Lung (tissue), 12 donors: ENCODE results near the gene NPBWR2. TPM values are rescaled to one million over a fixed set of nuclear protein-coding genes. Genes with fewer than 3 reads are reported as not detected.

Experiments
- ATAC-seq: fragments of 200-7000 bp; cut with Tn5 transposase; one replicate; pipeline ENCODE4 v1.9.1; 2020; ENCODE audit warnings: moderate number of reproducible peaks; ENCODE audit not compliant: insufficient read depth, low FRiP score
- DNase-seq, 3 donors: peaks; one replicate each; pipeline ENCODE4 v3.0.0-alpha.2; 2013 to 2017
- H3K27ac ChIP-seq, 2 donors: one replicate each; pipeline ENCODE4 v1.5.1; 2013; ENCODE audit warnings: mild to moderate bottlenecking in 2 of 2, moderate library complexity in 2 of 2, control low read depth in 1 of 2, inconsistent platforms in 1 of 2, low read depth in 1 of 2, low read length in 1 of 2
- H3K27me3 ChIP-seq, 3 donors: one replicate each; pipeline ENCODE4 v1.5.1; 2013; ENCODE audit warnings: low read length in 2 of 3; ENCODE audit not compliant: control insufficient read depth in 3 of 3, insufficient read depth in 3 of 3
- H3K36me3 ChIP-seq, 4 donors: one replicate each; pipeline ENCODE4 v1.5.1; 2013; ENCODE audit warnings: low read length in 4 of 4, mild to moderate bottlenecking in 1 of 4, moderate library complexity in 1 of 4; ENCODE audit not compliant: control insufficient read depth in 4 of 4, insufficient read depth in 4 of 4
- H3K4me1 ChIP-seq, 5 donors: one replicate each; pipeline ENCODE4 v1.5.1; 2013; ENCODE audit warnings: low read length in 5 of 5, mild to moderate bottlenecking in 2 of 5, moderate library complexity in 1 of 5; ENCODE audit not compliant: control insufficient read depth in 5 of 5, insufficient read depth in 5 of 5
- H3K4me3 ChIP-seq: one replicate; pipeline ENCODE4 v1.5.1; 2013; ENCODE audit warnings: mild to moderate bottlenecking, control low read depth, moderate library complexity
- H3K9ac ChIP-seq, 2 donors: one replicate each; pipeline ENCODE4 v1.5.1; 2013; ENCODE audit warnings: low read length in 2 of 2, control low read depth in 1 of 2; ENCODE audit not compliant: insufficient read depth in 1 of 2
- H3K9me3 ChIP-seq, 4 donors: one replicate each; pipeline ENCODE4 v1.5.1; 2013; ENCODE audit warnings: low read length in 3 of 4, mild to moderate bottlenecking in 1 of 4, moderate library complexity in 1 of 4; ENCODE audit not compliant: control insufficient read depth in 4 of 4, insufficient read depth in 3 of 4
- CTCF ChIP-seq: IDR thresholded peaks from 2 replicates; pipeline ENCODE4 v1.5.1; 2012; ENCODE audit warnings: mild to moderate bottlenecking; ENCODE audit errors: control extremely low read depth, extremely low read depth
- WGBS, 2 donors: extraction: QIAGEN DNeasy Blood & Tissue Kit; methylation state at CpG; one replicate each; pipeline ENCODE4 v1.1.7; 2013; 5-methylcytosine and 5-hydroxymethylcytosine counted together
- polyA plus RNA-seq, 2 donors: library from polyadenylated mRNA; stranded (reverse); fragments of 200-250 nt; gene quantifications; one replicate each; pipeline ENCODE4 v1.2.1, GENCODE V29; 2013
- total RNA-seq, 2 donors: library from RNA; depleted of rRNA in 1 of 2; stranded (reverse); fragments of >200 nt in 1 of 2; gene quantifications; one replicate each; pipeline ENCODE4 v1.2.1, GENCODE V29; 2014 to 2021
- donor health status: control.
- donor health status: control.
- donor health status: Bipolar disorder and iron deficiency.
- donor health status: healthy.
- donor health status: DM: yes; HTN: yes; CAD: no.

The NPBWR2 gene
- total and polyA plus RNA-seq, 4 donors, result not detected

- no peak for TF ChIP-seq CTCF
- DNase-seq (no peak), ATAC-seq (no peak)
- WGBS, 2 donors, result 77 to 88% methylated on average over 8 to 9 of the region's 9 CpGs
- no peaks in the 10 kb centered on the region for H3K27me3 ChIP-seq
- H3K9ac ChIP-seq, result no peak overlapping the region
- H3K9me3 ChIP-seq, result peaks cover 0 to 1% (median 0%) of the 10 kb centered on the region in 4 donors
- no peak overlapping the region for H3K27ac ChIP-seq
- H3K4me1 ChIP-seq, result no peaks in the 10 kb centered on the region
- H3K36me3 ChIP-seq, result no peaks in the 10 kb centered on the region
- H3K4me3 ChIP-seq, result no peak overlapping the region
Observed at GRCh38 chr20:64152906-64153305, 45.5 kb upstream of the NPBWR2 start.

DNA sequence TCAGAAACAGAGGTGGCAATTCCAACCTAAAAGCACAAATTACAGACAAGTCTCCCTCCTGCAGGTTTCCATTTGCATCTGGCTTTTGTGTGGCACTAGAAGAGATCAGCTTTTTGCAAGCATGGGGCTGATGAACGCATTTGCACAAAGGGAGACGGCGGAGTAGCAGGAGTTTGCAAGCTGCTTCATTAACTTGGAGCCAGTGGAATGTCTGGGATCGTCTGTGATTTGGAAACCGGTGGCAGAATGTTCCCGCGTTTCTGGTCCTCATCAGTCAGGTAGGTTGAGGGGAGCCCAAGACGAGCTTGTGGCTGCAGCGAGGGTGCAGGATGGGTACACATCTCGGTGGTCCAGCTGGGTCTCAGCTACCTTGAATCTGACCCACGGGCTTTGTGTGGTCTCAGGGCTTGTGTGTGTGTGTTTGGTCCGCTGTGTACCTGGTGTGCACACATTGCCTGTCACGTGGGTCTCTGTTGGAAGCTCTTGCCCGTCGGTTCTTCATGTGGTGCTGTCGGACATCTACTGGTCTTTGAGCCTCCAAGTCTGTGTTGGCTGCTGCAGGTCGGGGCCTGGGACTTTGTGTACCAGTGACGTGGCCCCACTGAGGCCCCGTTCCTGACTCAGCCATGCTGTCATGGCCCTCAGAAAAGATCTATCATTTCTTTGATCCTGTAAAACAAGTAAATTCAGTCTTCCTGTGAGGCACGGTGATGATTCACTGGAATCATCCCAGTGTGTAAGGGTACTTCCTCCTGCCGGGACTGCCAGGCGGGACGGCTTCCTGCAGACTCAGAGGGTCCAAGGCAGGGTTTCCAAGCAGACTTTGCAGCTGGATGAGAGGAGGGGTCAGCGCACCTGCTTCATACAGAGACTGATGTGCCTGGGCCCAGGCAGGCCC, 44.5 kb upstream of the NPBWR2 start:
- H3K36me3 ChIP-seq, result no peaks in the 10 kb centered on the region
- H3K9me3 ChIP-seq, result peaks cover 0 to 1% (median 0%) of the 10 kb centered on the region in 4 donors
- DNase-seq, result no peak
- H3K4me3 ChIP-seq, result no peak overlapping the region
- H3K9ac ChIP-seq, result no peak overlapping the region
- H3K4me1 ChIP-seq, result no peaks in the 10 kb centered on the region
- H3K27me3 ChIP-seq, result no peaks in the 10 kb centered on the region
- WGBS, 2 donors, result 67 to 77% methylated on average over 24 of the region's 24 CpGs
- no peak for ATAC-seq
- H3K27ac ChIP-seq, result no peak overlapping the region
- no peak for TF ChIP-seq CTCF

DNA sequence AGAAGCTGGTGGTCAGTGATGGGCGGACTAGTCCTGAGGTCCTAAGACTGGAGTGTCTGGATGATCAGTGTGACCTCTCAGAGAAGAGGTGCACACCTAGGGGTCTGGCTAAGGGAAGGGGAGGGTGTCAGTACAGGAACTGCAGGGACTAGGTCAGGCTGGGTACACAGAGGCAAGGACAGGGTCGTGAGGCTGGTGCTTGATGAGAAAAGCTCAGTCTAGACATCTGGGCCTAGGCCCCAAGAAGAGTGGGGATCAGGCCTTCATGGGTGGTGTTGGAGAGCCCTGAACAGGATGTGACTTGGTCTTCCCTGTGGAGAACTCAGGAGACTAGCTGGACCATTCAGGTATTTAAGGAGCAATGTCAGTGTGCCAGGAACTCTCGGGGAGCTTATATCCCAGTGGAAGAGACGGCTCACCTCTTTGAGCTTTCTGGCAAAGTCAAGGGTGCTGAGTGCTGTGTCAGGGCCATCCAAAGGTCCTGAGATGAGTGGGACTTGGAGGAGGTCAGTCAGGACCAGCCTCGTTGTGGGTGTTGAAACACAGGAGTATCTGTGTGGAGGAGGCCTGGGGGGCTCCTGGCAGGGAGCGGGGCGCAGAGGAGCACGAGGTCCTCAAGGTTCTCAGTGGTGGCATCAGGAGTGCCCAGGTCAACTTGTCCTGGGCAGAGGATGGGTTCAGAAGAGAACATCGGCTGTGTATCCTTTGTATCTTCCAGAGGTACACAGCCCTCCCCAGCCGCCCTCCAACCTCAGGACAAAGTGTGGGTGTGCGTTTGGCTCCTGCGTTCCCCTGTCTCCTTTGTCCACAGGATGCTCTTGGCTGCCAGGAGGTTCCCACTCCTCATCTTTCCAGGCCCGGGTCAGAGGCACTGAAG, 43.6 kb upstream of the NPBWR2 start:
- no peak for DNase-seq
- TF ChIP-seq CTCF, result no peak

More for the DNA sequence above, 43.6 kb upstream of the NPBWR2 start:
- no peaks in the 10 kb centered on the region for H3K36me3 ChIP-seq
- no peak overlapping the region for H3K9ac ChIP-seq
- no peak overlapping the region for H3K4me3 ChIP-seq
- 74 to 80% methylated on average over 13 of the region's 13 CpGs for WGBS, 2 donors
- H3K27me3 ChIP-seq, result no peaks in the 10 kb centered on the region
- H3K9me3 ChIP-seq, result peaks cover 0 to 4% (median 0%) of the 10 kb centered on the region in 4 donors
- no peak overlapping the region for H3K27ac ChIP-seq
- no peaks in the 10 kb centered on the region for H3K4me1 ChIP-seq
- ATAC-seq, result no peak
